ENCODE measurements around the gene CYP4F11.
"Not testable (repeated sequence)": the region's sequence is repeated elsewhere in the genome, so short reads cannot be mapped to it uniquely, and the experiment has no call there.

- not testable (repeated sequence) for TF ChIP-seq CTCF (conservative IDR thresholded peaks at IDR 0.05; ENCODE audit: low read depth, low read length); POLR2A (IDR thresholded peaks at IDR 0.05; ENCODE audit: low read depth, low read length); CEBPB (IDR thresholded peaks at IDR 0.05; ENCODE audit: low read depth, low read length); ELK1 (IDR thresholded peaks at IDR 0.05; ENCODE audit: borderline replicate concordance, low read depth, low read length)
These were observed 45.0 kb downstream of the CYP4F11 start for GRCh38 chr19:15889339-15889738.

Measured in IMR-90 (cell line).